Nephron progenitor cell (in vitro differentiated cells): Measurements from ENCODE around the gene GNG3.

Experiments
- DNase-seq: peaks from one replicate; pipeline ENCODE4 v3.0.0; 2021
- H3K27ac Mint-ChIP-seq: 2 replicates; pipeline ENCODE4 v1.8.0; 2021; ENCODE audit warnings: mild to moderate bottlenecking, moderate library complexity, mixed read lengths
- H3K27me3 Mint-ChIP-seq: 2 replicates; pipeline ENCODE4 v1.8.0; 2021; ENCODE audit warnings: mild to moderate bottlenecking, low read depth, mixed read lengths; ENCODE audit not compliant: poor library complexity
- H3K36me3 Mint-ChIP-seq: 2 replicates; pipeline ENCODE4 v1.8.0; 2021; ENCODE audit warnings: low read depth, mixed read lengths
- H3K4me1 Mint-ChIP-seq: 2 replicates; pipeline ENCODE4 v1.8.0; 2021; ENCODE audit warnings: mixed read lengths
- H3K4me3 Mint-ChIP-seq: 2 replicates; pipeline ENCODE4 v1.8.0; 2021; ENCODE audit warnings: mild to moderate bottlenecking, moderate library complexity, mixed read lengths
- H3K9me3 Mint-ChIP-seq: 2 replicates; pipeline ENCODE4 v1.8.0; 2021; ENCODE audit warnings: mild to moderate bottlenecking, moderate library complexity, mixed read lengths
- TF ChIP-seq, protein P1 (sequence below): fragments of 200-600 bp; sonication (generic); IDR thresholded peaks from 2 replicates; pipeline ENCODE4 v1.5.0; 2021; ENCODE audit warnings: antibody characterized with exemption

The GNG3 gene

DNA sequence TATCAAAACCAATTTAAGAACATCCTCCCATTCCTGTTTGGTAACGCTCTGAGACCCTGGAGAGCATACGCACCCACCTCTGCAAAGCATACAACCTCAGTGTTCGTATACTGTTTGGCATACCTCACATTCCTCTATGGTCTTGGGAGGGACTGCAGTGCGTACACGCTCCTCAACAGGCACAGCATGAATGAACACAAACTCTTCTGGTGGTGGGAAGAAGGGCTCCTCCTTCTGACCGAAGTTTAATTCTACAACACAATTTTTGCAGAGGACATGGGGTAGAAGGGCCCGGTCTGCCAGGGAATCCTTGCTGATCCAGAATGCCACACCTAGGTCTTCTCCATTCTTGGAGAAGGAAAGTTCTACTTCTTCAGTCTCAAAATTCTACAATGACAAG, 14.5 kb downstream of the GNG3 start:
- TF ChIP-seq, protein P1, sequence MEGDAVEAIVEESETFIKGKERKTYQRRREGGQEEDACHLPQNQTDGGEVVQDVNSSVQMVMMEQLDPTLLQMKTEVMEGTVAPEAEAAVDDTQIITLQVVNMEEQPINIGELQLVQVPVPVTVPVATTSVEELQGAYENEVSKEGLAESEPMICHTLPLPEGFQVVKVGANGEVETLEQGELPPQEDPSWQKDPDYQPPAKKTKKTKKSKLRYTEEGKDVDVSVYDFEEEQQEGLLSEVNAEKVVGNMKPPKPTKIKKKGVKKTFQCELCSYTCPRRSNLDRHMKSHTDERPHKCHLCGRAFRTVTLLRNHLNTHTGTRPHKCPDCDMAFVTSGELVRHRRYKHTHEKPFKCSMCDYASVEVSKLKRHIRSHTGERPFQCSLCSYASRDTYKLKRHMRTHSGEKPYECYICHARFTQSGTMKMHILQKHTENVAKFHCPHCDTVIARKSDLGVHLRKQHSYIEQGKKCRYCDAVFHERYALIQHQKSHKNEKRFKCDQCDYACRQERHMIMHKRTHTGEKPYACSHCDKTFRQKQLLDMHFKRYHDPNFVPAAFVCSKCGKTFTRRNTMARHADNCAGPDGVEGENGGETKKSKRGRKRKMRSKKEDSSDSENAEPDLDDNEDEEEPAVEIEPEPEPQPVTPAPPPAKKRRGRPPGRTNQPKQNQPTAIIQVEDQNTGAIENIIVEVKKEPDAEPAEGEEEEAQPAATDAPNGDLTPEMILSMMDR = no peak
- H3K4me3 Mint-ChIP-seq = no peak overlapping the region
- H3K4me1 Mint-ChIP-seq = peaks cover 39% of the 10 kb centered on the region

DNA sequence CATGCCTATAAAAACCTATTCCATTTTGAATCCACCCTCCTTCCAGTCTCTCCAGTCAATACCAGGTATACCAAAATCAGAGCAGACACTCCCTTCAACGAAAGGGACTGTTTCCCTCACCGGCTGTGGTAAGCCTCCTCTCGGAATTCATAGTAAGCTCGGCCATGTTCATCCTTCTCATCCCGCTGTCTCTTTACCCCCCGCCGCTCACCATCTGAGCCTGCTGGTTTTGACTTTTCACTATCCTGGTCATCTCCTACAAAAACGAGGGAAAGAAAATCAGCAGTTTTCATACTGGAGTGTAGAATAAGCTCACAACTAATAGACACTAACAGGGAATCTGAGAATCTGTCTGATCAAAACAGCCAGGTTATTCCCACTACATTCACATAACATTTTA, 16.7 kb downstream of the GNG3 start:
- no peak for DNase-seq
- Mint-ChIP-seq H3K9me3 (no peaks in the 10 kb centered on the region), H3K36me3 (peaks cover 58% of the 10 kb centered on the region), H3K27me3 (peaks cover 3% of the 10 kb centered on the region), H3K4me3 (peak overlapping the region; percentile 98), H3K27ac (peak overlapping the region; percentile 25), H3K4me1 (peaks cover 47% of the 10 kb centered on the region)
- TF ChIP-seq, protein P1 = no peak

More for the DNA sequence above, 14.5 kb downstream of the GNG3 start:
- H3K36me3 Mint-ChIP-seq = peaks cover 77% of the 10 kb centered on the region
- H3K27me3 Mint-ChIP-seq = no peaks in the 10 kb centered on the region
- H3K27ac Mint-ChIP-seq = peak overlapping the region; percentile 32
- no peak for DNase-seq
- no peaks in the 10 kb centered on the region for H3K9me3 Mint-ChIP-seq

DNA sequence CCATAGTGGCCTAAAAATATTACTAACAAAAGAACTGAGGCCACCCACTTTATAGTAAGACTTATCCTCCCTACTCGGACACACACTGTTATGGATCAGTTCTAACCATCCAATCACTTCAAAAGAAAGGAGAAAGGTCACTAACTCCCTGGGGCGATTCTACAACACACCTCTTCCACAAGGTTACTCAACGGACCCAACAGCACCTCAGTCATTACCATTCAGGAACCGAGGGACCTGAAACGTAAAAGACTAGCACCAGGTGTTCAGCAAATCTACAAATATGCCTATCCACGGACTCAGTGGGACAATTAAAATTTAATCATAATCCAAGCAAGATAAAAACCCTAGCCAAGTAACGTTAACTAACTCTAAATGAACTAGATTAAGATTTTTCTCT, 18.2 kb downstream of the GNG3 start:
- DNase-seq = no peak
- H3K9me3 Mint-ChIP-seq = no peaks in the 10 kb centered on the region
- H3K27ac Mint-ChIP-seq = peak overlapping the region; percentile 97
- TF ChIP-seq, protein P1 = no peak
- peaks cover 44% of the 10 kb centered on the region for H3K36me3 Mint-ChIP-seq
- H3K27me3 Mint-ChIP-seq = peaks cover 3% of the 10 kb centered on the region
- peaks cover 57% of the 10 kb centered on the region for H3K4me1 Mint-ChIP-seq
- H3K4me3 Mint-ChIP-seq = peak overlapping the region; percentile 98

DNA sequence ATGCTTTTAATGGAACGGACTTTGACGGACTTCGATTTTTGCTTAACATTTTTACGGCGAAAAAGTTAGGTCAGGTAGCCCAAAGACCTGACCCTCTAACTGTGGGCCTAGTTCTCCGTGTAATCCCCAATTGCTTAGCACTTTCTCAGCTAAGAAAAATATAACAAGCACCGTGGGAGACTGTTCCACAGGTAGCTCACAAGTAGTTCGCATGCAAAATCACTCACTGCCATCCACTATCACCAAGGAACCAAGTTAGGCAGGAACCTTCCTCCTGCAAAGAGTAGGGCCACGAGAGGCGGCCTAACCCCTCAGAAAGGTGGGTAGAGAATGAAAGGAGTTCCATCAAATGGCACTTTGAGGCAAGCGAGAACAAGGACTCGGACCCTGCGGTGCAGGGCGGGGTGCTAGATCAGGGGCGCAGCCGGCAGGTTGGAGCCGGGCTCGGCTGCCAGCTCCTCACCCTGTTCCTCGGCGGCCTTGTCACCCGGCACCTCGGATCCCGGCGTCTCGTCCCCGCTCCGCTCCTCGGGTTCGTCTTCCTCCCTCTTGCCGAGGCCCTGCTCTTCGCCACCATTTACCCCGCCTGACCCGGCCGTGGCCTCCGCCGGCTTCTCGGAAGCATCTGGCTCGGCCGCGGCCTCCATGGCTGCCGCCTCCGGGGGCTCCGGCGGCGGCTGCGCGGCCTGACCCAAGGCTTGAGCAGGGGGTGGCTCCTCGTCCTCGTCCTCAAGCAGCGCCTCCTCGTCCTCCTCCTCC, 18.9 kb downstream of the GNG3 start:
- peak; percentile 42 for DNase-seq
- TF ChIP-seq, protein P1 = no peak
- Mint-ChIP-seq H3K4me3 (peak overlapping the region; percentile 98), H3K36me3 (peaks cover 41% of the 10 kb centered on the region), H3K4me1 (peaks cover 62% of the 10 kb centered on the region), H3K9me3 (no peaks in the 10 kb centered on the region), H3K27me3 (peaks cover 3% of the 10 kb centered on the region), H3K27ac (peak overlapping the region; percentile 97)

DNA sequence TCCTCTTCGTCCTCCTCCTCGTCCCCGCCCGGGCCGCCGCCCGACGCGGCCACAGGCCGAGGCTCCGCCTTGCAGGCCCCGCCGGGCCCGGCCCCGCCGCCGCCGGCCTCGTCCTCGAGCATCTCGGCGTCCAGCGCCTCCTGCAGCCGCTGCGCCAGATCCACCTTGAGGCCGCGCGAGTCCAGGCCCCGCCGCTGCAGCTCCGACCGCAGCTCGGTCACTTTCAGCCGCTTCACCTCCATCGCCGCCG, 19.4 kb downstream of the GNG3 start:
- Mint-ChIP-seq H3K36me3 (peaks cover 37% of the 10 kb centered on the region), H3K4me1 (peaks cover 62% of the 10 kb centered on the region), H3K9me3 (no peaks in the 10 kb centered on the region), H3K27me3 (peaks cover 3% of the 10 kb centered on the region), H3K4me3 (peak overlapping the region; percentile 98), H3K27ac (no peak overlapping the region)
- TF ChIP-seq, protein P1 = no peak
- DNase-seq = no peak
